Endothelial cell of umbilical vein (primary cell): ENCODE data around the gene DHX40.
"Not testable (repeated sequence)": the region's sequence is repeated elsewhere in the genome, so short reads cannot be mapped to it uniquely, and the experiment has no call there.

Experiments
- CTCF ChIP-seq, 2 donors: IDR thresholded peaks; 1 replicate in 1 of 2; 2 replicates in 1 of 2; pipeline ENCODE4 v1.5.1; 2011; ENCODE audit warnings: low read length in 2 of 2, mild to moderate bottlenecking in 2 of 2, moderate library complexity in 2 of 2, control low read depth in 1 of 2, inconsistent platforms in 1 of 2, low read depth in 1 of 2; ENCODE audit not compliant: insufficient read depth in 1 of 2; ENCODE audit errors: extremely low read depth in 1 of 2
- POLR2A ChIP-seq: IDR thresholded peaks from 2 replicates; pipeline ENCODE4 v1.6.1; 2012; ENCODE audit warnings: low read depth, mild to moderate bottlenecking, control low read depth, low read length
- POLR2AphosphoS5 ChIP-seq: IDR thresholded peaks from 2 replicates; pipeline ENCODE4 v1.6.1; 2012; ENCODE audit warnings: low read depth, mild to moderate bottlenecking, control low read depth, low read length, moderate library complexity; ENCODE audit not compliant: insufficient read depth

DNA sequence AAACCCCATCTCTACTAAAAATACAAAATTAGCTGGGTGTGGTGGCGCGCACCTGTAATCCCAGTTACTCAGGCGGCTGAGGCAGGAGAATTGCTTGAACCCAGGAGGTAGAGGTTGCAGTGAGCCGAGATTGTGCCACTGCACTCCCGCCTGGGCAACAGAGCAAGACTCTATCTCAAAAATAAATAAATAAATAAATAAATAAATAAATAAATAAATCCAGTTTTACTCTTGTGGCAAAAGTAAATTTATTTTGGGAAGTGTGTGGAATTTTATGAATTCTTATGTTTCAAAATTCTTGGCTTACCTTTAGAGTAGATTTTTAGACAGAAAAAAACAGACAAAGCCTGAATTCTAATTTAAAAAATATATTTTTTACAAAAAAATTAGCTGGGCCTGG, 3.7 kb downstream of the DHX40 start:
- not testable (repeated sequence) for TF ChIP-seq CTCF (IDR thresholded peaks at IDR 0.05; ENCODE audit: extremely low read depth in 1 of 2, insufficient read depth in 1 of 2, low read depth in 1 of 2, low read length in 2 of 2); POLR2AphosphoS5; POLR2A
